SK-N-SH treated with all-trans-retinoic acid at 6 μM for 48 hours (cell line): Measurements from ENCODE around the gene DRC7.

ENCODE experiments used
- BACH2 ChIP-seq: fragments of 250-450 bp; sonication (Bioruptor Pico); IDR thresholded peaks from 2 replicates; pipeline ENCODE4 v1.9.0; 2021; ENCODE audit warnings: mild to moderate bottlenecking, borderline replicate concordance
- CSDC2 ChIP-seq: fragments of 250-450 bp; sonication (Bioruptor Pico); IDR thresholded peaks from 2 replicates; pipeline ENCODE4 v1.5.0; 2020; ENCODE audit warnings: mild to moderate bottlenecking, moderate library complexity
- CSRNP3 ChIP-seq: fragments of 250-450 bp; sonication (Bioruptor Pico); IDR thresholded peaks from 2 replicates; pipeline ENCODE4 v1.5.1; 2021; ENCODE audit warnings: mild to moderate bottlenecking, moderate library complexity
- GLIS3 ChIP-seq: fragments of 250-450 bp; sonication (Bioruptor Pico); IDR thresholded peaks from 2 replicates; pipeline ENCODE4 v1.5.0; 2020; ENCODE audit warnings: mild to moderate bottlenecking, moderate library complexity
- ISL1 ChIP-seq: fragments of 250-450 bp; sonication (Bioruptor Pico); IDR thresholded peaks from 2 replicates; pipeline ENCODE4 v2.1.2; 2022; ENCODE audit warnings: mild to moderate bottlenecking, moderate library complexity
- RARB ChIP-seq: fragments of 250-450 bp; sonication (Bioruptor Pico); IDR thresholded peaks from 2 replicates; pipeline ENCODE4 v1.8.0; 2021; ENCODE audit warnings: mild to moderate bottlenecking, moderate library complexity
- TCF4 ChIP-seq: fragments of 250-450 bp; sonication (Bioruptor Pico); IDR thresholded peaks from 2 replicates; pipeline ENCODE4 v1.8.0; 2021; ENCODE audit warnings: mild to moderate bottlenecking, moderate library complexity, borderline replicate concordance
- TOX ChIP-seq: fragments of 250-450 bp; sonication (Bioruptor Pico); IDR thresholded peaks from 2 replicates; pipeline ENCODE4 v1.8.0; 2021; ENCODE audit warnings: mild to moderate bottlenecking, moderate library complexity, borderline replicate concordance
- ZFP3 ChIP-seq: fragments of 250-450 bp; sonication (Bioruptor Pico); IDR thresholded peaks from 2 replicates; pipeline ENCODE4 v1.5.0; 2020; ENCODE audit warnings: mild to moderate bottlenecking, moderate library complexity
- ZFP30 ChIP-seq: fragments of 450-650 bp; formaldehyde crosslinking; IDR thresholded peaks from 2 replicates; pipeline ENCODE4 v1.5.0; 2022; ENCODE audit warnings: mild to moderate bottlenecking, moderate library complexity
- ZNF565 ChIP-seq: fragments of 450-650 bp; formaldehyde crosslinking; conservative IDR thresholded peaks from 2 replicates; pipeline ENCODE4 v1.5.0; 2020; ENCODE audit warnings: low read depth, mild to moderate bottlenecking, moderate library complexity
- TF ChIP-seq, protein P1 (sequence below): fragments of 250-450 bp; sonication (Bioruptor Pico); IDR thresholded peaks from 2 replicates; pipeline ENCODE4 v1.8.0; 2020; ENCODE audit warnings: mild to moderate bottlenecking, moderate library complexity, borderline replicate concordance
- TF ChIP-seq, protein P2 (sequence below): fragments of 250-450 bp; sonication (Bioruptor Pico); IDR thresholded peaks from 2 replicates; pipeline ENCODE4 v1.5.1; 2020; ENCODE audit warnings: low read depth, mild to moderate bottlenecking, moderate library complexity

GRCh38 chr16:57667048-57667525 lies 27.5 kb upstream of the DRC7 start:
- TF ChIP-seq ZNF565 (CRISPR knock-in tag) (no peak), CSDC2 (CRISPR knock-in tag) (no peak), ZFP3 (CRISPR knock-in tag) (no peak), TOX (CRISPR knock-in tag) (no peak), GLIS3 (CRISPR knock-in tag) (no peak), TCF4 (CRISPR knock-in tag) (no peak), RARB (CRISPR knock-in tag) (no peak), ZFP30 (CRISPR knock-in tag) (no peak), CSRNP3 (no peak), ISL1 (CRISPR knock-in tag) (no peak), BACH2 (no peak)
- TF ChIP-seq, protein P1, sequence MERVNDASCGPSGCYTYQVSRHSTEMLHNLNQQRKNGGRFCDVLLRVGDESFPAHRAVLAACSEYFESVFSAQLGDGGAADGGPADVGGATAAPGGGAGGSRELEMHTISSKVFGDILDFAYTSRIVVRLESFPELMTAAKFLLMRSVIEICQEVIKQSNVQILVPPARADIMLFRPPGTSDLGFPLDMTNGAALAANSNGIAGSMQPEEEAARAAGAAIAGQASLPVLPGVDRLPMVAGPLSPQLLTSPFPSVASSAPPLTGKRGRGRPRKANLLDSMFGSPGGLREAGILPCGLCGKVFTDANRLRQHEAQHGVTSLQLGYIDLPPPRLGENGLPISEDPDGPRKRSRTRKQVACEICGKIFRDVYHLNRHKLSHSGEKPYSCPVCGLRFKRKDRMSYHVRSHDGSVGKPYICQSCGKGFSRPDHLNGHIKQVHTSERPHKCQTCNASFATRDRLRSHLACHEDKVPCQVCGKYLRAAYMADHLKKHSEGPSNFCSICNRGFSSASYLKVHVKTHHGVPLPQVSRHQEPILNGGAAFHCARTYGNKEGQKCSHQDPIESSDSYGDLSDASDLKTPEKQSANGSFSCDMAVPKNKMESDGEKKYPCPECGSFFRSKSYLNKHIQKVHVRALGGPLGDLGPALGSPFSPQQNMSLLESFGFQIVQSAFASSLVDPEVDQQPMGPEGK, result no peak
- TF ChIP-seq, protein P2, sequence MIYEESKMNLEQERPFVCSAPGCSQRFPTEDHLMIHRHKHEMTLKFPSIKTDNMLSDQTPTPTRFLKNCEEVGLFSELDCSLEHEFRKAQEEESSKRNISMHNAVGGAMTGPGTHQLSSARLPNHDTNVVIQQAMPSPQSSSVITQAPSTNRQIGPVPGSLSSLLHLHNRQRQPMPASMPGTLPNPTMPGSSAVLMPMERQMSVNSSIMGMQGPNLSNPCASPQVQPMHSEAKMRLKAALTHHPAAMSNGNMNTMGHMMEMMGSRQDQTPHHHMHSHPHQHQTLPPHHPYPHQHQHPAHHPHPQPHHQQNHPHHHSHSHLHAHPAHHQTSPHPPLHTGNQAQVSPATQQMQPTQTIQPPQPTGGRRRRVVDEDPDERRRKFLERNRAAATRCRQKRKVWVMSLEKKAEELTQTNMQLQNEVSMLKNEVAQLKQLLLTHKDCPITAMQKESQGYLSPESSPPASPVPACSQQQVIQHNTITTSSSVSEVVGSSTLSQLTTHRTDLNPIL (CRISPR knock-in tag), result no peak
